CD4-positive, alpha-beta T cell treated with Interleukin-4 for 1 hour (primary cell): ENCODE data around the gene COL4A6.

Experiments
- DNase-seq, 2 donors: peaks; one replicate each; pipeline ENCODE4 v3.0.0-alpha.2; 2020 to 2022

COL4A6 gene

DNA sequence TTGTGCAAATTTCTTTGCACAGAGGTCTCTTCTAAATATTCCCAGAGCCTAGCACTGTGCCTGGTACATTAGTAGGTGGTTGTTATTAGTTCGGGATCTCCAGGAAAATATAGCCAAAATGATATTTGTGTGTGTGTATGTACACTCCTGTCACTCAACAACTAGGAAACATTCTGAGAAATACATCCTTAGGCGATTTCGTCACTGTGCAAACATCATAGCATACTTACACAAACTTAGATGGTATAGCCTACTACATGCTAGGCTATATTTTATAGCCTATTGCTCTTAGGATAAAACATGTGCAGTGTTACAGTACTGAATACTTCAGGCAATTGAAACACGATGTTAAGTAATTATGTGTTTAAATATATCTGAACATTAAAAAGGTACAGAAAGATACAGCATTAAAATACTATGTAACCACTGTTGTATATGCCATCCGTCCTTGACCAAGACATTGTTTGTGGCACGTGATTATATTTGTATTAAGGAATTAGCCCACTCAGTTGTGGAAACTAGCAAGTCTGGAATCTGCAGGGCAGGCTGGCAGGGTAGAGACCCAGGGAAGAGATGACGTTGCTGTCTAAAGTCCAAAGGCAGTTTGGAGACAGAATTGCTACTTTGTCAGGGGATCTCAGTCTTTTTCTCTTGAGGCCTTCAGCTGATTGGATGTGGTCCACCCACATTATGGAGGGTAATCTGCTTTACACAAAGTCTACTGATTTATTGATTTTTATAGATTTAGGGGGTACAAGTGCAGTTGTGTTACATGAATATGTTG is 106.9 kb downstream of the COL4A6 start:
- DNase-seq = no peak

- DNase-seq = no peak
Measured at GRCh38 chrX:108323751-108324150, 114.5 kb downstream of the COL4A6 start.

DNA sequence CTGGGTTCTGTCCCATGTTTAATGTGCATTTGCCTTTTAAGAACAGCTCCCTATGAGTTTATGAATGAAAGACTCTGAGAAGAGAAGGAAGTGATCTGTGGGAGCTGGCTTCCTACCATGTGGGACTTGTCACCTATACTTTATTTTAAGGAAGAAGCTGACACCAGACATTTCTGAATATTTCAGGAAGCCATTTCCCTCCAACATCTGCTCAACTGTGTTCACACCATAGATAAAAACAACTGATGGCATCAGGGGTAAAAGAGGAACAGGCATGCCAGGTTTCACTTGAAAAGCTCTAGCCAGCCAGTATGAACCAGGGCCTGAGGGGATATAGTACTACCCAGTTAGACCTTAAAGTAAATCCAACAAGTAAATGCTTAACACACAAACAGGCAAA is 116.0 kb downstream of the COL4A6 start:
- no peak for DNase-seq

- DNase-seq = no peak
Measured at GRCh38 chrX:108316456-108316855, 121.8 kb downstream of the COL4A6 start.

GRCh38 chrX:108313669-108314068 is 124.6 kb downstream of the COL4A6 start:
- DNase-seq = no peak

- DNase-seq = no peak
Measured at GRCh38 chrX:108312957-108313356, 125.3 kb downstream of the COL4A6 start.

DNA sequence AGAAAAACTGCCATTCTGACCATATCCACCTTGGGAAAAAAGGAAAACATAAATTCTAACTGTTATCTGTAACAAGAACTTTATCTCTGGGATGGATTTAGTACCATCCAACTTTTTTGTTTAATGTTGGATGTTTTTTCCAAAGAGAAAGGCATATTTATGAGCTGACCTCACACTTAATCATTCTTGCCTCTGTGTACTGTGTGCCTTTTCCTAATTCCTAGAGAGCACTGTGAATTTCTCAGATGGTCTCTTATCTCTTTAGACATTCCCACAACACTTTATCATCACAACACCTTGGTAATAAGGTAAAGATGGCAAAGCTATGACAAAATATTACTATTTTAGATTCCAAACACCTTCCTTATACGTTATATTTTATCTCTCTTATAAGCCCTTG is 126.2 kb downstream of the COL4A6 start:
- DNase-seq = no peak

GRCh38 chrX:108310506-108310905 is 127.7 kb downstream of the COL4A6 start:
- DNase-seq = no peak

GRCh38 chrX:108309144-108309543 is 129.1 kb downstream of the COL4A6 start:
- no peak for DNase-seq

DNA sequence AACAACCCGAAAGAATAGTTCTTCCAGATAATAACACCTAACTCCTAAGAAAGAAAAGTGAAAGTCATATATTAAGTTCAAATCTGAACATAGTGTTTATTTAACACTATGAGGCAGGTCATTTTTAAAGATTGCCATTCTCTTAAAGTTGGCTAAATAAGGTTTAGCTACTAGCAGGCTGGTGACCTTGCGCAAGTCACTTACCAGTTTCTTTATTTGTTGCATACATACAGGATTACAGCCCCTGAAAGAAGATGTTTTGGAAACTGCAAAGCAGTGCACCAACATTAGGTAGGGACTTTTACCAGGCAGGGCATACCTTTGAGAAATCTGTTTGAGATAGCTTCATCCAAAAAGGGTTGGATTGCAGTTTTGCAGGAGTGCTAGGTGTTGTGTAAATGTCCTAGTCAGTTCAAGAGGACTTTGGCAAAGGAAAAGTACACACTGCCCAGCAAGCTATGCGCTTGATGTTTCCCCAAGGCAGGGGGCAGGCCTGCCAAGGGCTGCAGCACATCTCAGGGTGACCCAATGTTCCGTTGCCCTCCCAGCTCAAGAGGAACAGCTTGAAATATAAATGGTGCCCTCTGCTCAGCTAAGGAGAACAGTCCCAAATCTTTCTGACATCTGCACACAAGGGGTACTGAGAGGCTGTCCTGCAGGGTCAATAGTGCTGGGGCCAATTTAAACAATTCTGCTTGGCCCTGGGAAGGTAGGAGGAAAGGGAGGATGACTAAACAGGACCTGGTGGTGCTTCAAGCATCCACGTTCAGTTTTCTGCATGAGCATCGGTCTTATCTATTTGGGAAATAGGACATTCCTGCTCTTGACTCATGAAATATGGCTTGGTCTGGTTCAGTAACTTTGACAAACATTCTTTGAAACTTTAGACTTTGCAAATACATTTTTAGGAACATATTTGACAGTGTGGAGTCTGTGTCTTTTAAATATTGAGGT is 130.8 kb downstream of the COL4A6 start:
- no peak for DNase-seq

- DNase-seq = no peak
Measured at GRCh38 chrX:108306086-108306485, 132.1 kb downstream of the COL4A6 start.

GRCh38 chrX:108304757-108305156 is 133.5 kb downstream of the COL4A6 start:
- no peak for DNase-seq

DNA sequence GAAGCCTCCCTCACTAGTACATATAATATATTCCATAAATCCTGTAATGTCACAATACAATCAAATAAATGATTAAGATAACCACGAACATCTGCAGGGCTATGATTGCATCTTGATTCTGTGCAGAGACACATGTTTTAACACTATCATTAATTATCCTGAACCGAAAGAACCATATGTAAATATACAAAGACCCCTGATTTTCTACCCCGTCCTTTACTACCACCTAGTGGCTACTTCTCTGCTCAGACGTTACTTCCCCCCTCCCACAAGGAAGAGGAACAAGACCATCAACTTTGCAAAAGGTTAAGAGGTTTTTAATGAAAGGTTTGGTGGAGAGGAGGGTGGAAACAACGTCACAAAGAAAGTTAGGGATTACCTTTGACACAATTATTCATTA is 134.0 kb downstream of the COL4A6 start:
- DNase-seq = no peak

GRCh38 chrX:108303682-108304081 is 134.5 kb downstream of the COL4A6 start:
- DNase-seq = no peak

DNA sequence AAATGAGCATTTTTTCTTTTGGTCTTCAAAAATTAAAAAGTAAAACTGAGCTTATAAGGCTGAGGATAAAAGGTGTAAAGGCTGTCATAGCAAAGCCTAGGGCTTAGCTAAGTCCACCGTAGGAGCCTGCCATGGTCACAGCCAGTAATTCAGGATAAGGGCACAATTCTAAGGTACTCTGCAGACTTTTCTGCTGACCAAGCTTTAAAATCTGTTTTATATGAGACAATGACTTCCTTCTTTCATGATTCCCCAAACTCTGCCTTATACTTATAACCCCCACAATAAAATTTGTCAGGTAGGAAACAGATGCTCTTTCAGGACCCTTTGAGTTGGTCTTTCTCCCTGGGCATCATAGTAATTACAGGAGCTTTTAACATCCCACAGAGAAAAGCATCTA is 138.5 kb downstream of the COL4A6 start:
- no peak for DNase-seq

DNA sequence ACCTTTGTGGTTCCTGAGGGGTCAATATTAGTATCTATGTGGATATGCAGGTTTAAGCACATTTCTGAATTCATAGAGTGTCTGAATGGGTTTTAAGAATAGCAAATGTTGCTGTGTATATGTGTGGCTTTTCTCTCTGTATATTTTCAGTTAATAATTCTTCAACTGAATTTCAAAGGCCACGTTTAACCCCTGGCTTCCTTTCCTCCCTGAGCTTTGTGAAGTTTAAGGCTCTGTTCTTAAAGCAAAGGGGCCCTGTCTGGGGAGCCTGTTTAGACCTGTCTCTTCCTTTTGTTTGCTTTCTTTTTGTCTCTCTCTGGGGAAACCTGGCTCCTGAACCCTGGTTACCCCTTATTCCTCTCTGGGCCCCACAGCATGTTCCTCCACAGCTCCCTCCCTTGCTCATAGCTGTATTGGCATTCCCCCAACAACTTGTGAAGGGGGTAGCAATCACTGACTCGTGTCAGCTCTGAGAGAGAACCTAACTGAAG is 139.1 kb downstream of the COL4A6 start:
- no peak for DNase-seq

GRCh38 chrX:108298165-108298602 is 140.0 kb downstream of the COL4A6 start:
- DNase-seq = no peak

DNA sequence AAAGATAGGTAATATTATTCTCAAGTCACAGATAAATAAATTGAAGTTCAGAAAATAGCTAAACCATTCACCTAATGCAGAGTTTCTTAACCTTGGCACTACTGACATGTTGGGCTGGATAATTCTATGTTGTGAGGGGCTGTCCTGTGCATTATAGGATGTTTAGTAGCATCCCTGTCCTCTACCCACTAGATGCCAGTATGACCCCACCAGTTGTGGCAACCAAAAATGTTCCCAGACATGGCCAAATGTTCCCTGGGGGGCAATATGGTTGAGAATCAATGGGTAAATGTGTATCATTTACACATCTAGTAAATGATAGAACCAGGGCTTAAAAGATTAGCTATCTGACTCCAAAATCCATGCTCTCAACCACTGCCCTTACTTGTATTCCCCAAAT is 140.9 kb downstream of the COL4A6 start:
- DNase-seq = no peak

- no peak for DNase-seq
Measured at GRCh38 chrX:108292053-108292452, 146.2 kb downstream of the COL4A6 start.

DNA sequence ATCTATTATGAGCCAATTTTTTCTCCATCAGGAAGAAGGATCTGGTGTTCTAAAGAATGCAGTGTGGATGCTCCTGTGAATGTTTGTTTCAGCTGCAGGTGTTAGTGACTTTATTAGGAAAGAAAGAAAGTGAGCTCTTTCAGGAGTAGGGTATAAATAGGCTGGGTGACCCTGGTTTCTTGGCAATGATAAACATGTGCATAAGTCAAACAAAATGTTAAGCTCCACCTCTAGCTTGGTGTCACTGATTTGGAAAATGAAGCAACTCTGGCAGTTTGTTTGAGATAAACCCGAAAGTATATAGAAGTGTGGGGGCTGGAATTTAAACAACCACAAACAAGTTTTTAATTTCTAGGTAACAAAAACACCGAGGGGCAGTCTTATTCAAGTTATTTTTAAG is 152.3 kb downstream of the COL4A6 start:
- DNase-seq = no peak

- DNase-seq = no peak
Measured at GRCh38 chrX:108285356-108285755, 152.9 kb downstream of the COL4A6 start.

- no peak for DNase-seq
Measured at GRCh38 chrX:108275732-108276131, 162.5 kb downstream of the COL4A6 start.

DNA sequence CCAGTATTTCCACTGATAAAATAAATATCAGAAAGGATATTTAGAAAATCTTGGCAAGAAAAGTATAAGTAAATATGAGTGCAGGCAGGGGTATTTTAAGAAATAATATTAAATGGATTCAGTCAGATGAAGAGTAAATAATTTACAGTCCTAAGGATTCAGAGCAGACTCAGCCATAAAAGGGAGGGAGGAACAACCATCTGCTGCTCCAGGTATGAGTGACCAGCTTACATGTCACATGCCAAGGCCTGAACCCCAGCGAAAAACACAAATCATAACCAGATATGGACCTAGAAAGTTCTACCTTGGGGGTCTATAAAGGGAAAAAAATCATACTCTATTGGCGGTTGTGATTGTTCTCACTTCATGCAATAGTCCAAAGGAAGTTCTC is 166.8 kb downstream of the COL4A6 start:
- DNase-seq = no peak
